Islet precursor cell (in vitro differentiated cells): ENCODE data around the gene CALM1.

Experiments
- DNase-seq: peaks from one replicate; pipeline ENCODE4 v3.0.0-alpha.2; 2018

The CALM1 gene

DNA sequence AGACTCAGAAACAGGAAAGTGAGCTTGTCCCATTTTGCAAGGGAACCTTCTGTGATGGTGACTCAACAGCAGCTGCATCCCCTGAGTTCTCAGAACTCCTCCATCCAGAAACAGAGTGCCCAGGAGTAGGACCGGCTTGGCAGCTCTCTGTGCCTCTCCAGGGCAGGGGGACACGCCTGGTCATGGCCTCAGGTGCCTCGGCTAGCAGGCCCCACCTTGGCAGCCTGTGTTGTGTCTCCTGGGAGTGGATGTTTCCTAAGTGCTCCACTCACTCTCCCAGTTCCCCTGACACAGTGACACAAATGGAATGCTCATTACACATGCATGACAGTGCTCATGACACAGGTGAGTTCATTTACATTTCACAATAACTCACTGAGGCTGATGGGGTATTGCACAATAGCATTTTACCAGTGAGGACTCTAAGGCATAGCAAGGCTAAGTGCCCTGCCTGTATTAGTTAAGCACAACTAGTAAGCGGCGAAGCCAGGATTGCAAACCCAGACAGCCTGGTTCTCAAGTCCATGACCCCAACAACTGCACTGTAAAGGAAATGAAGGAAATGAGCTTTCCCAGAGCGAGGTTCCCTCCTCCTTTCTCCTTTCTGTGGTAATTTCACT lies 47.4 kb downstream of the CALM1 start:
- DNase-seq = peak; percentile 87

DNA sequence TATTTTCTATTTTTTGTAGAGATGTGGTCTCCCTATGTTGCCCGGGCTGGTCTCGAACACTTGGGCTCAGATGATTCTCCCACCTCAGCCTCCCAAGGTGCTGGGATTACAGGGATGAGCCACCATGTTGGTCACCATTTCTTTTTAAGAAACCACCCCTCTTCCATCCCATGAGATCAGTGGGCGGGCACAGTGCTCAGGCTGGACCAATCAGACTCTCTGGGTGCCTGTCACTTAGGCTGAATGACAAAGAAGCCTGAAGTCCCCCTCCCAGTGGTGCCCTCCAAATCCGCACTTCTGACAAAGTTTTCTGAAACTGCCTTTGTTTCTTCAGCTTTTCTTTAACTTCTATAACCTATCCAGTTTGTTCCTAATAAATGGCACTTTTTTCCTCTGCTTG lies 48.2 kb downstream of the CALM1 start:
- peak; percentile 47 for DNase-seq

DNA sequence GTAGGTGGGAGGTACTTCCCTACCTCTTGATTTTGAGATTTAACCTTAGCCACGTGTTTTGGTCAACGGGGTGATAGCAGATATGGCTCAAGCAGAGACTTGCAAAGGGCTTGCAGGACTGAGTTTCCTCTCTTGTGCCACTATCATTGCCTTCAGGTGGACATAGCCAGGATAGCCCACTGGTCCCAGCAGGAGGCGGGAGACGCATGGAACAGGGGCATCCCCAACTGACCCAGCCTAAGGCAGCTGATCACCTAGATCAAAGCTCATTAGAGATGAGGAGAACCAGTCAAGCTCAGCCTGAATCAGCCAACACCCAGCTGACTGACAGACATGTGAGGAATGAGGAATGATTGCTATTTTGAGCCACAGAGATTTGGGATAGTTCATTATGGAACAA lies 49.6 kb downstream of the CALM1 start:
- peak; percentile 28 for DNase-seq

GRCh38 chr14:90447720-90448497 lies 51.1 kb downstream of the CALM1 start:
- DNase-seq = no peak

DNA sequence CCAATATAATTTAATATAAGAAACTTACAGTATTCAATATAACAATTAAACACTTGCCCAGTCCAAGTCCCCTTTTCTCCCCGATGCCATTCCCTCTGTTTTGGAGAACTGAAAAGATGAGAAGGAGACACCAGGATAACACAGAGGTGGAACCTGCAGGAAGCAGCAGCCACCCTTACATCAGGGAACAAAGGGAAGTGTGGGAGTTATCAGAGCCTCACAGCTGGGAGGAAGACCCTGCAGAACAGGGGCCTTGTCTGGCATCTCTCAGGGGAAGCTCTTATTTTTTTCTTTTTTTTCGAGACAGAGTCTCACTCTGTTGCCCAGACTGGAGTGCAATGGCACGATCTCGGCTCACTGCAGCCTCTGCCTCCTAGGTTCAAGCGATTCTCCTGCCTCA lies 52.6 kb downstream of the CALM1 start:
- DNase-seq = no peak

GRCh38 chr14:90450151-90450550 lies 53.3 kb downstream of the CALM1 start:
- no peak for DNase-seq

- no peak for DNase-seq
These were observed 53.8 kb downstream of the CALM1 start for GRCh38 chr14:90450667-90451066.

DNA sequence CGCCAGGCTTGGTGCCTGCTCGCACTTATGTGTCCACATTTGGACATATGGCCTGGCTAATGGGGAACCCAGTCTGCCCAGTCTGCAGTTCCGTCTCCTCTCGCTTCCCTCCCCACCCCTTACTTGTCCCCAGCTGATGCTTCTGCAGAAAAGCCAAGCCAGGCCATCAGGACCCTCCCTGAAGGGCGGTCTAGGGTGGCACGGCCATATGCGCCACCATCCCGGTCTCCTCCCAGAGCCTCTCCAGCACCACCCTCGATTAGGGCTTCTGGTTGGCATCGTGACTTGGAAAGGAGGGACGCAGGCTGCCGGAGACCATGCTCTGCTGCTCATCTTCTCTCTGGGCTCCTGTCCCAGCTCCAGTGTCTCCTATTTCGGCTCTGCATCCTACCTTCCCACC lies 54.6 kb downstream of the CALM1 start:
- DNase-seq = no peak

DNA sequence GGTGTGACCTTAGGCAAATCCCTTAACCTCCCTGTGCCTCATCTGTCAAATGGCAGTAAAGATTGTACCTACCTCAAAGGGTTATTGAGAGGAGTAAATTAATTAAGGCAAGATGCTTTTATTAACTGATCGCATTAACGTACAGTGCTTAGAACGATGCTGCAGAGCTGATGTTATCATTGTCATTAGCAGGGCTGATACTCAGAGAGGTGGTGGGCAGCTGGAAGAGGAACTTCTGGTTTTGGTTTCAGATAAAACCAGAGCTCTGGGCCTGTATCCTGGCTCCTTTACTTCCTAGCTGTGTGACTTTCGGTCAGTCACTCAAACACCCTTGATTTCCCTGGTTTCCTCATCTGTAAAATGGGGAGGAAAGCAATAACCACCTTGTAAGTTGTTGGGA lies 55.1 kb downstream of the CALM1 start:
- no peak for DNase-seq

- DNase-seq = no peak
These were observed 55.5 kb downstream of the CALM1 start for GRCh38 chr14:90452366-90452765.

DNA sequence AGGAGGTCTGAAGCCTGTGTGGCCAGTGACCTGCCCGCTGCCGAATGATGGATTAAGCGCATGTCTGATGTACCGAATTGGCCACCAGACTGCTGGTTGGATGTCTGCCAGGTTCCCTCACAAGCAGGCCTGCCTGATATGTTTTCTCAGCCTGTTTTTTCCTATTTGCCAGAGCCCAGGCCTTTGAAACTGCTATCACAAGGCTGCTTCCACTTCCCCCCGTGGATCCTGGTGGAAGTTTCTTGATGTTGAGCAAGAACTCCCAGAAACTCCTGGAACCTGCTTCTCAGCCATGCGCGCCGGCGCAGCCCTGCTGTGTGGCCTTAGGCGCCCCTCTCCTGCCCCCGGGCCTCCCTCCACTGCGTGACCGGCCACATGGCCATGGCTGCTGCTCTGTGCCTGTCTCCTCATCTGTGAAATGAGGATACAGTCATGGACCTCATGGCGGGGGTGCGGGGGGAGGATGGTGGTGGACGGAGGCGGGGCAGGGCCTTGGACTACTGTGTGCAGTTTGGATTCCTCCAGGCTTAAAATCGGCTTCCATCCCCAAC lies 56.6 kb downstream of the CALM1 start:
- DNase-seq = no peak

DNA sequence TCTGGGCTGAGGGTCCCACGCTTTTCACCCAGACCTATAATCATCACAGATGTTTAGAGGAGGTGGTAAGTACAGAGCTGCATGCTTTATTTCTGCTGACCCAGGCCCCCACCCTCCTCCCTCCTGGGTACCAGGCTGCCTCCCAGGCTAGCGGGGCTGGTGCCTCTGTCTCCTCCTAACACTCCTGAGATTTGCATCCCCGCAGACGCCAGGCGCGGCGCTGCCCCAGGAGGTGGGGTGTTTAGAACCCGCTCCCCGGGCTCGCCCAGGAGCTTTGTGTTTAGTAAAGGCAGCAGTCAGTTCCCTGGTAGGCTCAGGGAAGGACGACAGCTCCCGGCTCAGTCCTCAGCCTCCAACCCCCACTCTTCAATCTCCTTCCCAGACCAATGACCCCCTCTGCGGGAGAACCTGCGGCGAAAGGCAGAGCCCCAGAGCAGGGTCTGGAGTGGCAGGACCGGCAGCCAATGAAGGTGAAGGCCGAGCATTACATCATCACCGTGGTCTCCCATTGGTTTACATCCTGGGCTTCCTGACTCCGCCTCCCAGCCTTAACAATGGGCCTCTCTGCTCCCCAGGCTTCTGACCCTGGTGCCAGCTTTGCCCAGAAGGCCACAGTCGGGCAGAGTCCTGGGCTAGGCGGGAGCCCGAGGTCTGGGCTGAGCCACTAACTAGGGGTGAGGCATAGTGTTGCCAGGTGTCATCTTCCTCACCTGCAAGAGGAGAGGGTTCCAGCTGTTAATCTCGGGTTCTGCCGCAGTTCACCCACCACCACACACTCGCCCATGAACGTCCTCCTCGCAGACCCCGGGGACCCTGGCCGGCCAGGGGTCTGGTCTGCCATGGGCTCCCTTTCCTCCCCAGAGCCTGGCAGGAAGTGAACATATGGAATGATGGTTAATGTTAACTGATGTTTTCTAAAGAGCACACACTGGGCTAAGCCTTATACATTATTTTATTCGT lies 57.5 kb downstream of the CALM1 start:
- DNase-seq = peak; percentile 96

DNA sequence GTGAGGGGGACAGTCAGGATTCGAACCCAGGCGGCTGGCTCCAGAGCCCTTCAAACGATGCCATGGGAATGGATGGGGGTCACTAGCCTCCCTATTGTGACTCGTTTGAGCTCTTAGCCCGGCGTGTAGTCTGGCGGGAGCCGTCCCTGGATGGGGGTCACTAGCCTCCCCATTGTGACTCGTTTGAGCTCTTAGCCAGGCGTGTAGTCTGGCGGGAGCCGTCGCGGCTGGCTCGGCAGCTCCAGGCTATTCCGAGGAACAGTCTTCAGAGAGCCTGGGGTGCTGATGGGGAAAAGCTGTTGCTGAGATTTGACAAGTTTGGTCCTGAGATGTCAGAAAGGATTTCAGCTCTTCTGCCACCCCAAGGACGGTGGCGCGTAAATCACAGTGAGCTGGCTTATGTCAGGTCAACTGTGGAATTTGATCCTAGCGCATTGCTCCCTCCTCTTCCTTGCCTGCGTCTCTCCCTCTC lies 58.3 kb downstream of the CALM1 start:
- DNase-seq = peak; percentile 68

DNA sequence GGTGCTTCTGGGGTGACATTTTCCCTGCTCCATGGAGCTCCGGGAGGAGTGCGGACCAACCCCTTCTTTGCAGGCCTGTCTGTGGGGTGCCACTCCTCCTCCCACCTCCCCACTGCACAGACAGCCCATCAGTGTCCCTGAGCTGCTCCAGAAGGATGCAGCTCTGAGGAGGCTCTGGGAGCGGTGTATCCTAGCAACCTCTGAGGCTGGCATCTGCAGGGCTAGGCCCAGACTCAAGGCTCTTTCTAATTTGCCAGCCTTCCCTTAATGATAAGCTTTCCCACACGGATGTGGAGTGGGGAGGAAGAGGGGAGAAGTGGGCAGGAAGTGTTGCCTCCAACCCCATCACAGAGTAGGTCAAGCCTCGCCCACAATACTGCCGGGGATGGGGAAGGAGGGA lies 59.7 kb downstream of the CALM1 start:
- DNase-seq = no peak

GRCh38 chr14:90457186-90457585 lies 60.4 kb downstream of the CALM1 start:
- DNase-seq = no peak
